Left ventricle myocardium inferior (tissue), 1 donor: Measurements from ENCODE around the gene NRG2. TPM values are rescaled to one million over a fixed set of nuclear protein-coding genes. Genes with fewer than 3 reads are reported as not detected.

Source experiments
- DNase-seq: peaks from one replicate; pipeline ENCODE4 v3.0.0-alpha.2; 2020
- H3K27ac ChIP-seq: fragments of 200-600 bp; replicated peaks from 2 replicates; pipeline ENCODE4 v1.8.0; 2021
- H3K27me3 ChIP-seq: fragments of 200-600 bp; 2 replicates; pipeline ENCODE4 v1.8.0; 2021; ENCODE audit warnings: low read depth
- H3K36me3 ChIP-seq: fragments of 200-600 bp; 2 replicates; pipeline ENCODE4 v1.8.0; 2021
- H3K4me1 ChIP-seq: fragments of 200-600 bp; 2 replicates; pipeline ENCODE4 v1.8.0; 2021
- H3K4me3 ChIP-seq: fragments of 200-600 bp; 2 replicates; pipeline ENCODE4 v1.8.0; 2021; ENCODE audit warnings: mild to moderate bottlenecking, moderate library complexity
- H3K9me3 ChIP-seq: fragments of 200-600 bp; replicated peaks from 2 replicates; pipeline ENCODE4 v1.8.0; 2021
- intact Hi-C: fragments of 100-400 bp; cut with micrococcal nuclease; formaldehyde crosslinking; loops from one replicate; pipeline ENCODE4 v1.11.0; 2022
- total RNA-seq: library from RNA; stranded (reverse); fragmentation: NEBNext Ultra II Directional; extraction: Animal tissue kit (Norgen Biotek cat#: 25700); gene quantifications from one replicate; pipeline ENCODE4 v1.2.1, GENCODE V29; 2021
- TF ChIP-seq, protein P1 (sequence below): fragments of 200-600 bp; IDR thresholded peaks from 2 replicates; pipeline ENCODE4 v1.8.0; 2021; ENCODE audit warnings: antibody characterized with exemption, mild to moderate bottlenecking, borderline replicate concordance
- donor health status: DM: no; HTN: yes; CAD: no; lungs with severe emphysema.

The NRG2 gene
- total RNA-seq, 1 donor from 2014 or later = 3.1 TPM

DNA sequence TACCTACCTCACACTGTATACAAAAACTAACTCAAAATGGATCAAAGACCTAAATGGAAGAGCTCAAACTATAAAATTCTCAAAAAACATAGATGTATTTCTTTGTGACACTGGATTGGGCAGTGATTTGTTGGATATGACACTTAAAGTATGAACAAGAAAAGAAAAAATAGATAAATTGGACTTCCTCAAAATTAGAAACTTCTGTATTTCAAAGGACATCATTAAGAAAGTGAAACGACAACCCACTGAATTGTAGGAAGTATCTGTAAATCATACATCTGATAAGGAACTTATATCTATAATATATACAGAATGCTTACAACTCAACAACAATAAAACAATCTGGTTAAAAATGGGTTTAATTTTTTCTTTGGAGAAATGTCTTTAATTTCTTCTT lies 96.7 kb downstream of the NRG2 start:
- intact Hi-C loops = no loop called here
- TF ChIP-seq, protein P1, sequence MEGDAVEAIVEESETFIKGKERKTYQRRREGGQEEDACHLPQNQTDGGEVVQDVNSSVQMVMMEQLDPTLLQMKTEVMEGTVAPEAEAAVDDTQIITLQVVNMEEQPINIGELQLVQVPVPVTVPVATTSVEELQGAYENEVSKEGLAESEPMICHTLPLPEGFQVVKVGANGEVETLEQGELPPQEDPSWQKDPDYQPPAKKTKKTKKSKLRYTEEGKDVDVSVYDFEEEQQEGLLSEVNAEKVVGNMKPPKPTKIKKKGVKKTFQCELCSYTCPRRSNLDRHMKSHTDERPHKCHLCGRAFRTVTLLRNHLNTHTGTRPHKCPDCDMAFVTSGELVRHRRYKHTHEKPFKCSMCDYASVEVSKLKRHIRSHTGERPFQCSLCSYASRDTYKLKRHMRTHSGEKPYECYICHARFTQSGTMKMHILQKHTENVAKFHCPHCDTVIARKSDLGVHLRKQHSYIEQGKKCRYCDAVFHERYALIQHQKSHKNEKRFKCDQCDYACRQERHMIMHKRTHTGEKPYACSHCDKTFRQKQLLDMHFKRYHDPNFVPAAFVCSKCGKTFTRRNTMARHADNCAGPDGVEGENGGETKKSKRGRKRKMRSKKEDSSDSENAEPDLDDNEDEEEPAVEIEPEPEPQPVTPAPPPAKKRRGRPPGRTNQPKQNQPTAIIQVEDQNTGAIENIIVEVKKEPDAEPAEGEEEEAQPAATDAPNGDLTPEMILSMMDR = no peak
- H3K9me3 ChIP-seq = peaks cover 22% of the 10 kb centered on the region
- no peaks in the 10 kb centered on the region for H3K36me3 ChIP-seq
- no peak overlapping the region for H3K27ac ChIP-seq
- H3K27me3 ChIP-seq = no peaks in the 10 kb centered on the region
- no peak for DNase-seq
- no peak overlapping the region for H3K4me3 ChIP-seq
- peaks cover 29% of the 10 kb centered on the region for H3K4me1 ChIP-seq

GRCh38 chr5:139946006-139946405 lies 97.1 kb downstream of the NRG2 start:
- Histone ChIP-seq H3K9me3 (peaks cover 24% of the 10 kb centered on the region), H3K4me1 (peaks cover 24% of the 10 kb centered on the region), H3K27me3 (no peaks in the 10 kb centered on the region), H3K36me3 (no peaks in the 10 kb centered on the region), H3K27ac (no peak overlapping the region), H3K4me3 (no peak overlapping the region)
- intact Hi-C loops = no loop called here
- DNase-seq = no peak
- TF ChIP-seq, protein P1 = no peak

DNA sequence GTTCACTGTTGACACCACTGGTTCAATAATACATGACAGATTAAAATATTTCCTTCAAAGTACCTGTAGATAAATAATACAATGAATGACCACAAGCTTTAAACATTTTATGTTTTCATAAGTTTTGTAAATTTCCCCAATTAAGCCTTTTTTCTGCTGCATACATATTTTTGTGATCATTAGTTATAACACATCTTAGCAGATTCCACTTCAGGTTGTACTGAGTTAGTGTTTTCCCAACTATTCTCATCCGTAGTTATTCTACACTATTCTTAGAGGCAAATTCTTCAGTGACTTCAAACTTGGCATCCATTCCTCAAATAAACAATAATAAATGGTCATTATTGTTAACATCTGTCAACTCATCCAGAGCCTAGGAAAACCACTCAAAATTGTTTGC lies 100.9 kb downstream of the NRG2 start:
- intact Hi-C loops = no loop called here
- Histone ChIP-seq H3K4me1 (no peaks in the 10 kb centered on the region), H3K27ac (no peak overlapping the region), H3K4me3 (no peak overlapping the region), H3K27me3 (no peaks in the 10 kb centered on the region), H3K36me3 (no peaks in the 10 kb centered on the region), H3K9me3 (peaks cover 39% of the 10 kb centered on the region)
- TF ChIP-seq, protein P1 = no peak
- DNase-seq = no peak

DNA sequence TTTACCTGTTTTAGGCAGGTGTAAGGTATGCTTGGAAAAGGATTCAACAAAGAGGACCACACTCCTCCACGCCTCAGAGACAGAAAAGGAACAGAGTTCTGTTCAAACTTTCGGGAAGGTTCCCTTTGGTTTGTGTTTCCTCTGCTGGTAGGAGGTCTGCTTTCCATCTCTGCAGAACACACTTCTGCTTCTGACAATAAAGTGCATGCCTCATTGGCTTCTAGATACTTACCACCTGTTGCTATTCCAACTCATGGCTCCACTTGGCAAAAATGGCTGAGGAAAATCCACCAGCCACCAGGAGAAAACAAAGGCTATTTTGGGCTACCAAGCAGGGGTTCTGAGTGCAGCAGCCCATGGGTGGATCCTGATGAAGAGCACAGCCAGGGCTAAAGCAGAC lies 112.7 kb downstream of the NRG2 start:
- Histone ChIP-seq H3K27ac (no peak overlapping the region), H3K9me3 (no peaks in the 10 kb centered on the region), H3K27me3 (no peaks in the 10 kb centered on the region), H3K4me3 (no peak overlapping the region), H3K4me1 (no peaks in the 10 kb centered on the region), H3K36me3 (no peaks in the 10 kb centered on the region)
- DNase-seq = no peak
- intact Hi-C loops = no loop called here
- TF ChIP-seq, protein P1 = no peak

- H3K4me3 ChIP-seq = no peak overlapping the region
- no peaks in the 10 kb centered on the region for H3K4me1 ChIP-seq
- no peak overlapping the region for H3K27ac ChIP-seq
- H3K9me3 ChIP-seq = no peaks in the 10 kb centered on the region
- TF ChIP-seq, protein P1 = no peak
- H3K27me3 ChIP-seq = no peaks in the 10 kb centered on the region
- intact Hi-C loops = no loop called here
- DNase-seq = no peak
- H3K36me3 ChIP-seq = no peaks in the 10 kb centered on the region
These were observed 116.1 kb downstream of the NRG2 start for GRCh38 chr5:139926797-139927503.
